Measurements from ENCODE around the gene MS4A3.
"Not testable (repeated sequence)": the region's sequence is repeated elsewhere in the genome, so short reads cannot be mapped to it uniquely, and the experiment has no call there.

Gene MS4A3

DNA sequence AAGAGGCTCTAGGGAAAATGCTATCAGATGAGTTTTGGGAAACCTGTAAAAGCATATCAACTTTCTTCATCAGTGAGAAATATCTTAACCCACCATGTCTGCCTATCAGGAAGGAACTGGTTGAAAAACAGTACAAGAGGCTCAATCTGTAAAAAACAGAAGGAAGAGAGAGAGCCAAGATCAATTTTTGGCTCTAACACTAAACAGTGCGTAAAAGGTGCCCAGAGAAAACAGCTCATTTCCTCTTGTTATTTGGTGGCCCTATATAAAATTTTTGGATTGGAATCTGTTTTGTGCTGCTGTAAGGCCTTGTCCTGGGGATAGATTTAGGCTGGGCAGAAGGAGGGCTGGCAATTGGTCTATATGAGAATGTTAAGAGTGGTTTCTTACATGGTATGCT lies 44.1 kb downstream of the MS4A3 start:
- H3K4me3 ChIP-seq (ENCODE audit: low read length), result no peak overlapping the region
- peaks cover 6% of the 10 kb centered on the region for H3K4me1 ChIP-seq (ENCODE audit: control insufficient read depth, low read length)
- H4K20me1 ChIP-seq (ENCODE audit: control insufficient read depth, insufficient read depth, low read depth, low read length), result no peaks in the 10 kb centered on the region
- H3K27me3 ChIP-seq (ENCODE audit: control insufficient read depth, low read length), result no peaks in the 10 kb centered on the region
- H3K4me2 ChIP-seq (ENCODE audit: low read length), result no peak overlapping the region
- no peaks in the 10 kb centered on the region for H3K9me2 ChIP-seq (replicated peaks; ENCODE audit: control insufficient read depth, low read length)
- no peak overlapping the region for H3K27ac ChIP-seq (ENCODE audit: low read depth, low read length)
- H3K9me3 ChIP-seq (ENCODE audit: control insufficient read depth, insufficient read depth, low read length), result no peaks in the 10 kb centered on the region
- H3K36me3 ChIP-seq (ENCODE audit: control insufficient read depth, low read length), result no peaks in the 10 kb centered on the region
- no peaks in the 10 kb centered on the region for H3K79me2 ChIP-seq (ENCODE audit: control insufficient read depth, low read length)
- H3F3A ChIP-seq (ENCODE audit: control insufficient read depth, insufficient read depth), result no peaks in the 10 kb centered on the region
- no peak for TF ChIP-seq EZH2phosphoT487 (IDR thresholded peaks at IDR 0.05; ENCODE audit: borderline replicate concordance, low read length)
- TF ChIP-seq CTCF (IDR thresholded peaks at IDR 0.05; ENCODE audit: low read depth, low read length, poor library complexity, severe bottlenecking), result no peak

GRCh38 chr11:60101368-60101767 lies 44.9 kb downstream of the MS4A3 start:
- H3K9me2 ChIP-seq (replicated peaks; ENCODE audit: control insufficient read depth, low read length); H4K20me1 ChIP-seq (ENCODE audit: control insufficient read depth, insufficient read depth, low read depth, low read length); H3K79me2 ChIP-seq (ENCODE audit: control insufficient read depth, low read length); H3K9me3 ChIP-seq (ENCODE audit: control insufficient read depth, insufficient read depth, low read length); H3F3A ChIP-seq (ENCODE audit: control insufficient read depth, insufficient read depth); H3K27me3 ChIP-seq (ENCODE audit: control insufficient read depth, low read length); H3K4me3 ChIP-seq (ENCODE audit: low read length); H3K36me3 ChIP-seq (ENCODE audit: control insufficient read depth, low read length); H3K4me1 ChIP-seq (ENCODE audit: control insufficient read depth, low read length); H3K27ac ChIP-seq (ENCODE audit: low read depth, low read length); H3K4me2 ChIP-seq (ENCODE audit: low read length): not testable (repeated sequence)

GRCh38 chr11:60104471-60105115 lies 48.1 kb downstream of the MS4A3 start:
- H3K36me3 ChIP-seq (ENCODE audit: control insufficient read depth, low read length); H3K9me2 ChIP-seq (replicated peaks; ENCODE audit: control insufficient read depth, low read length); H3K4me2 ChIP-seq (ENCODE audit: low read length): not testable (repeated sequence)

DNA sequence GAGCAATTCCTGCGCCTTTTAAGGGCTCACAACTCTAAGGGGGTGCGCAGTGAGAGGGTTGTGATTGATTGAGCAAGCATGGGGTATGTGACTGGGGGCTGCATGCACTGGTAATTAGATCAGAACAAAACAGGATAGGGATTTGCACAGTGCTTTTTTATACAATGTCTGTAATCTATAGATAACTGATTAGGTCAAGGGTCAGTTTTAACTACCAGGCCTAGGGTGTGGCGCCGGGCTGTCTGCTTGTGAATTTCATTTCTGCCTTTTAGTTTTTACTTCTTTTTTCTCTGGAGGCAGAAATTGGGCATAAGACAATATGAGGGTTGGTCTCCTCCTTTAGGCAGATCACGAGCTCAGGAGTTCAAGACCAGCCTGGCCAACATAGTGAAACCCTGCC lies 52.2 kb downstream of the MS4A3 start:
- H3K27ac ChIP-seq (ENCODE audit: low read depth, low read length); H3F3A ChIP-seq (ENCODE audit: control insufficient read depth, insufficient read depth); H3K4me2 ChIP-seq (ENCODE audit: low read length); H3K79me2 ChIP-seq (ENCODE audit: control insufficient read depth, low read length); H3K9me3 ChIP-seq (ENCODE audit: control insufficient read depth, insufficient read depth, low read length); H3K4me1 ChIP-seq (ENCODE audit: control insufficient read depth, low read length); H3K9me2 ChIP-seq (replicated peaks; ENCODE audit: control insufficient read depth, low read length); H3K27me3 ChIP-seq (ENCODE audit: control insufficient read depth, low read length); H3K36me3 ChIP-seq (ENCODE audit: control insufficient read depth, low read length); H3K4me3 ChIP-seq (ENCODE audit: low read length); H4K20me1 ChIP-seq (ENCODE audit: control insufficient read depth, insufficient read depth, low read depth, low read length): not testable (repeated sequence)

More at GRCh38 chr11:60104471-60105115, 48.1 kb downstream of the MS4A3 start:
- H3K79me2 ChIP-seq (ENCODE audit: control insufficient read depth, low read length); H3K4me3 ChIP-seq (ENCODE audit: low read length); H3K4me1 ChIP-seq (ENCODE audit: control insufficient read depth, low read length); H3K9me3 ChIP-seq (ENCODE audit: control insufficient read depth, insufficient read depth, low read length); H3F3A ChIP-seq (ENCODE audit: control insufficient read depth, insufficient read depth); H4K20me1 ChIP-seq (ENCODE audit: control insufficient read depth, insufficient read depth, low read depth, low read length); H3K27ac ChIP-seq (ENCODE audit: low read depth, low read length); H3K27me3 ChIP-seq (ENCODE audit: control insufficient read depth, low read length): not testable (repeated sequence)

DNA sequence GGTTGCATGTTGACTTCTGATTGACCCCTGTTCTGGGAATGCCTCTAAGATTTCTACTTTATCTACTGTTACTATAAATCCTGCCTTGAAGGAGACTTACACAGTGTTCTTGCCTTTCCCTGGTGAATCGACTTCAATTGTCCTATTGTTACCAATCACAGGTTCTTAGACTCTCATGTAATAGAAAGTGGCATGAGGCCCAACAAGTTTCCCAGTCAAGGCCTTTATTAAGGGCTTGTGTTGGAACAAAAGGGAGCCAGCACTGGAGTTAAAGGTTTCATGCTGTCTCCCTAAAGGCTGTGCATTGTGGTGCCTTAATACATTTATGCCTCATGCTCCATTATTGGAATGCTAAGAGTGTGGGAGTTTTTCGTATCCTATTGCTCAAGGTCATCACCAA lies 55.3 kb downstream of the MS4A3 start:
- H3K9me2 ChIP-seq (replicated peaks; ENCODE audit: control insufficient read depth, low read length), result no peaks in the 10 kb centered on the region
- no peak for TF ChIP-seq CTCF (IDR thresholded peaks at IDR 0.05; ENCODE audit: low read depth, low read length, poor library complexity, severe bottlenecking)
- no peak for TF ChIP-seq EZH2phosphoT487 (IDR thresholded peaks at IDR 0.05; ENCODE audit: borderline replicate concordance, low read length)
- H3F3A ChIP-seq (ENCODE audit: control insufficient read depth, insufficient read depth), result no peaks in the 10 kb centered on the region
- H3K27ac ChIP-seq (ENCODE audit: low read depth, low read length), result no peak overlapping the region
- H3K27me3 ChIP-seq (ENCODE audit: control insufficient read depth, low read length), result no peaks in the 10 kb centered on the region
- H3K4me3 ChIP-seq (ENCODE audit: low read length), result no peak overlapping the region
- no peaks in the 10 kb centered on the region for H3K9me3 ChIP-seq (ENCODE audit: control insufficient read depth, insufficient read depth, low read length)
- H3K4me2 ChIP-seq (ENCODE audit: low read length), result no peak overlapping the region
- H3K36me3 ChIP-seq (ENCODE audit: control insufficient read depth, low read length), result no peaks in the 10 kb centered on the region
- H3K79me2 ChIP-seq (ENCODE audit: control insufficient read depth, low read length), result no peaks in the 10 kb centered on the region
- H3K4me1 ChIP-seq (ENCODE audit: control insufficient read depth, low read length), result no peaks in the 10 kb centered on the region
- no peaks in the 10 kb centered on the region for H4K20me1 ChIP-seq (ENCODE audit: control insufficient read depth, insufficient read depth, low read depth, low read length)
